K562 (cell line): ENCODE results near the gene ZP1. TPM values are rescaled to one million over a fixed set of nuclear protein-coding genes. Genes with fewer than 3 reads are reported as not detected.

Experiments
- ATF1 ChIP-seq, 2 experiments: fragments of 450-650 bp in 1 of 2; IDR thresholded peaks; 2 replicates each; pipeline ENCODE4 v1.6.1; 2016; ENCODE audit warnings: missing compliant biosample characterization in 1 of 2, missing genetic modification characterization in 1 of 2
- ELF4 ChIP-seq: fragments of 450-650 bp; formaldehyde crosslinking; IDR thresholded peaks from 2 replicates; pipeline ENCODE4 v1.4.0; 2022; ENCODE audit warnings: missing genetic modification characterization
- NR2C2 ChIP-seq, 2 experiments: fragments of 200-800 bp in 1 of 2; sonication (Bioruptor generic) in 1 of 2; sonication (generic) in 1 of 2; formaldehyde crosslinking in 1 of 2; IDR thresholded peaks; 2 replicates each; pipeline versions ENCODE4 v1.6.1 to v1.8.0; 2016 to 2022; ENCODE audit warnings: mild to moderate bottlenecking in 1 of 2, missing compliant biosample characterization in 1 of 2, missing genetic modification characterization in 1 of 2, missing genetic modification reagents in 1 of 2
- PHF20 ChIP-seq: fragments of 450-650 bp; IDR thresholded peaks from 2 replicates; pipeline ENCODE4 v1.6.1; 2018; ENCODE audit not compliant: partially characterized antibody
- PYGO2 ChIP-seq: fragments of 450-650 bp; IDR thresholded peaks from 2 replicates; pipeline ENCODE4 v1.6.1; 2016; ENCODE audit warnings: mild to moderate bottlenecking, missing genetic modification characterization, moderate library complexity, missing compliant biosample characterization
- SP2 ChIP-seq: IDR thresholded peaks from 2 replicates; pipeline ENCODE4 v1.6.1; 2011; ENCODE audit warnings: mild to moderate bottlenecking, low read depth, low read length, moderate library complexity; ENCODE audit not compliant: poor library complexity, severe bottlenecking; ENCODE audit errors: extremely low read depth
- SRF ChIP-seq, 2 experiments: fragments of 250-450, 450-650 bp in 1 of 2; sonication (Bioruptor Pico) in 1 of 2; sonication (generic) in 1 of 2; formaldehyde crosslinking; IDR thresholded peaks; 2 replicates each; pipeline versions ENCODE4 v1.5.0 to v1.5.1; 2020 to 2022; ENCODE audit warnings: mild to moderate bottlenecking in 1 of 2, missing genetic modification reagents in 1 of 2
- TEAD2 ChIP-seq: fragments of 450-650 bp; IDR thresholded peaks from 2 replicates; pipeline ENCODE4 v1.6.1; 2016; ENCODE audit warnings: missing genetic modification characterization, control low read depth, missing compliant biosample characterization
- XRCC5 ChIP-seq: fragments of 200-400 bp; formaldehyde crosslinking; IDR thresholded peaks from 2 replicates; pipeline ENCODE4 v1.6.1; 2017; ENCODE audit warnings: low read depth, mild to moderate bottlenecking, low read length
- ZFP30 ChIP-seq: fragments of 250-450 bp; sonication (Bioruptor Pico); IDR thresholded peaks from 2 replicates; pipeline ENCODE4 v1.8.0; 2022; ENCODE audit warnings: moderate library complexity, mild to moderate bottlenecking, inconsistent platforms, borderline replicate concordance
- ZFX ChIP-seq: sonication (generic); formaldehyde crosslinking; IDR thresholded peaks from 2 replicates; pipeline ENCODE4 v1.8.0; 2022; ENCODE audit warnings: mild to moderate bottlenecking, missing genetic modification reagents, moderate library complexity
- ZMIZ1 ChIP-seq, 2 experiments: fragments of 150-350 bp in 1 of 2; IDR thresholded peaks; 2 replicates each; pipeline ENCODE4 v1.6.1; 2012 to 2016; ENCODE audit warnings: low read depth in 2 of 2, low read length in 2 of 2, mild to moderate bottlenecking in 1 of 2, moderate library complexity in 1 of 2
- polyA plus RNA-seq, 8 experiments: library from polyadenylated mRNA; depleted of rRNA in 4 of 8; stranded (reverse) in 5 of 8; unstranded in 3 of 8; fragments of >200 nt; fragmentation: Nextera tagmentation in 2 of 8; fragmentation: Illumina TruSeq in 1 of 8; extraction: Ambion mirVana in 2 of 8; extraction: Trizol in 1 of 8; gene quantifications; 2 replicates each; pipeline versions ENCODE4 v1.2.1 to v1.2.3, GENCODE V29; 2011 to 2014; ENCODE audit warnings: inconsistent platforms in 1 of 8, missing spikeins in 1 of 8
- total RNA-seq, 7 experiments: library from RNA; depleted of rRNA in 6 of 7; stranded (reverse); fragments of >200 nt in 6 of 7; fragmentation: Illumina TruSeq in 2 of 7; extraction: Trizol in 2 of 7; gene quantifications; 2 replicates each; pipeline versions ENCODE4 v1.2.1 to v1.2.3, GENCODE V29; 2011 to 2021; ENCODE audit warnings: low replicate concordance in 1 of 7
- TF ChIP-seq, protein P1 (sequence below), 2 experiments: IDR thresholded peaks; 2 replicates each; pipeline ENCODE4 v1.6.1; 2012; ENCODE audit warnings: improper control_type of control experiment in 2 of 2, low read depth in 2 of 2, low read length in 2 of 2, borderline replicate concordance in 1 of 2
- TF ChIP-seq, protein P2 (sequence below): fragments of 450-650 bp; IDR thresholded peaks from 2 replicates; pipeline ENCODE4 v1.6.1; 2016; ENCODE audit warnings: borderline replicate concordance
- TF ChIP-seq, protein P3 (sequence below): fragments of 450-650 bp; IDR thresholded peaks from 2 replicates; pipeline ENCODE4 v1.6.1; 2016

The ZP1 gene
- total and polyA plus RNA-seq, 9 of the 15 experiments (the other 6 are each of a cell fraction or from before 2014, with no cell fraction given), result 0.11 to 0.15 TPM; not detected in 7

- TF ChIP-seq, protein P1, sequence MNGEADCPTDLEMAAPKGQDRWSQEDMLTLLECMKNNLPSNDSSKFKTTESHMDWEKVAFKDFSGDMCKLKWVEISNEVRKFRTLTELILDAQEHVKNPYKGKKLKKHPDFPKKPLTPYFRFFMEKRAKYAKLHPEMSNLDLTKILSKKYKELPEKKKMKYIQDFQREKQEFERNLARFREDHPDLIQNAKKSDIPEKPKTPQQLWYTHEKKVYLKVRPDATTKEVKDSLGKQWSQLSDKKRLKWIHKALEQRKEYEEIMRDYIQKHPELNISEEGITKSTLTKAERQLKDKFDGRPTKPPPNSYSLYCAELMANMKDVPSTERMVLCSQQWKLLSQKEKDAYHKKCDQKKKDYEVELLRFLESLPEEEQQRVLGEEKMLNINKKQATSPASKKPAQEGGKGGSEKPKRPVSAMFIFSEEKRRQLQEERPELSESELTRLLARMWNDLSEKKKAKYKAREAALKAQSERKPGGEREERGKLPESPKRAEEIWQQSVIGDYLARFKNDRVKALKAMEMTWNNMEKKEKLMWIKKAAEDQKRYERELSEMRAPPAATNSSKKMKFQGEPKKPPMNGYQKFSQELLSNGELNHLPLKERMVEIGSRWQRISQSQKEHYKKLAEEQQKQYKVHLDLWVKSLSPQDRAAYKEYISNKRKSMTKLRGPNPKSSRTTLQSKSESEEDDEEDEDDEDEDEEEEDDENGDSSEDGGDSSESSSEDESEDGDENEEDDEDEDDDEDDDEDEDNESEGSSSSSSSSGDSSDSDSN (IDR thresholded peaks at IDR 0.05; ENCODE audit: borderline replicate concordance in 1 of 2, low read depth in 2 of 2, low read length in 2 of 2), result peak; percentile 60 to 86; a peak in 2 of 4 replicates
- TF ChIP-seq PHF20, result peak; percentile 54
- TF ChIP-seq, protein P2, sequence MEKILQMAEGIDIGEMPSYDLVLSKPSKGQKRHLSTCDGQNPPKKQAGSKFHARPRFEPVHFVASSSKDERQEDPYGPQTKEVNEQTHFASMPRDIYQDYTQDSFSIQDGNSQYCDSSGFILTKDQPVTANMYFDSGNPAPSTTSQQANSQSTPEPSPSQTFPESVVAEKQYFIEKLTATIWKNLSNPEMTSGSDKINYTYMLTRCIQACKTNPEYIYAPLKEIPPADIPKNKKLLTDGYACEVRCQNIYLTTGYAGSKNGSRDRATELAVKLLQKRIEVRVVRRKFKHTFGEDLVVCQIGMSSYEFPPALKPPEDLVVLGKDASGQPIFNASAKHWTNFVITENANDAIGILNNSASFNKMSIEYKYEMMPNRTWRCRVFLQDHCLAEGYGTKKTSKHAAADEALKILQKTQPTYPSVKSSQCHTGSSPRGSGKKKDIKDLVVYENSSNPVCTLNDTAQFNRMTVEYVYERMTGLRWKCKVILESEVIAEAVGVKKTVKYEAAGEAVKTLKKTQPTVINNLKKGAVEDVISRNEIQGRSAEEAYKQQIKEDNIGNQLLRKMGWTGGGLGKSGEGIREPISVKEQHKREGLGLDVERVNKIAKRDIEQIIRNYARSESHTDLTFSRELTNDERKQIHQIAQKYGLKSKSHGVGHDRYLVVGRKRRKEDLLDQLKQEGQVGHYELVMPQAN, result peak; percentile 78
- peak; percentile 34; the same call in 1 of the 2 replicates for TF ChIP-seq NR2C2 (CRISPR knock-in tag; IDR thresholded peaks at IDR 0.05)
- peak; percentile 44; the same call in 1 of the 2 replicates for TF ChIP-seq NR2C2 (tag; IDR thresholded peaks at IDR 0.05)
- TF ChIP-seq SRF (CRISPR knock-in tag; IDR thresholded peaks at IDR 0.05), result peak in 1 of 2 experiments; percentile 48; a peak in 2 of 4 replicates
- TF ChIP-seq, protein P3, sequence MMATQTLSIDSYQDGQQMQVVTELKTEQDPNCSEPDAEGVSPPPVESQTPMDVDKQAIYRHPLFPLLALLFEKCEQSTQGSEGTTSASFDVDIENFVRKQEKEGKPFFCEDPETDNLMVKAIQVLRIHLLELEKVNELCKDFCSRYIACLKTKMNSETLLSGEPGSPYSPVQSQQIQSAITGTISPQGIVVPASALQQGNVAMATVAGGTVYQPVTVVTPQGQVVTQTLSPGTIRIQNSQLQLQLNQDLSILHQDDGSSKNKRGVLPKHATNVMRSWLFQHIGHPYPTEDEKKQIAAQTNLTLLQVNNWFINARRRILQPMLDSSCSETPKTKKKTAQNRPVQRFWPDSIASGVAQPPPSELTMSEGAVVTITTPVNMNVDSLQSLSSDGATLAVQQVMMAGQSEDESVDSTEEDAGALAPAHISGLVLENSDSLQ, result peak; percentile 65
- no peak for TF ChIP-seq ZFP30
- TF ChIP-seq ZFX (CRISPR knock-in tag), result peak; percentile 70
- TF ChIP-seq ZMIZ1 (IDR thresholded peaks at IDR 0.05; ENCODE audit: low read depth in 2 of 2, low read length in 2 of 2), result no peak
- 0 out of 2 replicates have a peak, but pooled peaks have one; percentile 59 for TF ChIP-seq XRCC5
- TF ChIP-seq ATF1 (CRISPR knock-in tag; IDR thresholded peaks at IDR 0.05), result no peak
- TF ChIP-seq ATF1 (tag; IDR thresholded peaks at IDR 0.05), result peak; percentile 66
- TF ChIP-seq PYGO2, result no peak
- no peak for TF ChIP-seq TEAD2 (tag)
- TF ChIP-seq SP2, result no peak
- TF ChIP-seq ELF4 (CRISPR knock-in tag), result no peak
These were observed 39.0 kb downstream of the ZP1 start, which contains the start of gene PRPF19 (continued) for GRCh38 chr11:60906132-60906972.
